Neural progenitor cell (in vitro differentiated cells): ENCODE results near the gene NT5C3A. TPM values are rescaled to one million over a fixed set of nuclear protein-coding genes. Genes with fewer than 3 reads are reported as not detected.

Experiments used
- DNase-seq: peaks from one replicate; pipeline ENCODE4 v3.0.0-alpha.2; 2016; ENCODE audit warnings: low spot score
- H2AFZ ChIP-seq: fragments of 200-600 bp; sonication (generic); replicated peaks from 2 replicates; pipeline ENCODE4 v1.6.1; 2016; ENCODE audit warnings: antibody characterized with exemption
- H3F3A ChIP-seq: fragments of 200-600 bp; sonication (generic); 2 replicates; pipeline ENCODE4 v1.6.1; 2016; ENCODE audit warnings: antibody characterized with exemption, low read depth
- H3K27ac ChIP-seq: fragments of 200-600 bp; sonication (generic); 2 replicates; pipeline ENCODE4 v1.5.1; 2016; ENCODE audit warnings: mild to moderate bottlenecking
- H3K27me3 ChIP-seq: fragments of 200-600 bp; sonication (generic); 2 replicates; pipeline ENCODE4 v1.6.1; 2016; ENCODE audit warnings: mild to moderate bottlenecking, moderate library complexity
- H3K36me3 ChIP-seq: fragments of 200-600 bp; sonication (generic); 2 replicates; pipeline ENCODE4 v1.5.1; 2016
- H3K4me1 ChIP-seq: fragments of 200-600 bp; sonication (generic); 2 replicates; pipeline ENCODE4 v1.6.1; 2016; ENCODE audit warnings: mixed run types
- H3K4me2 ChIP-seq: fragments of 200-600 bp; sonication (generic); 2 replicates; pipeline ENCODE4 v1.6.1; 2016
- H3K4me3 ChIP-seq: fragments of 200-600 bp; sonication (generic); 2 replicates; pipeline ENCODE4 v1.5.1; 2016
- H3K79me2 ChIP-seq: fragments of 200-600 bp; sonication (generic); 2 replicates; pipeline ENCODE4 v1.6.1; 2016; ENCODE audit warnings: low read depth
- H3K9ac ChIP-seq: fragments of 200-600 bp; sonication (generic); 2 replicates; pipeline ENCODE4 v1.6.1; 2016
- H3K9me3 ChIP-seq: fragments of 200-600 bp; sonication (generic); 2 replicates; pipeline ENCODE4 v1.5.1; 2016; ENCODE audit warnings: low read depth
- H4K20me1 ChIP-seq: fragments of 200-600 bp; sonication (generic); 2 replicates; pipeline ENCODE4 v1.6.1; 2016; ENCODE audit warnings: low read depth
- H3K27ac Mint-ChIP-seq: 3 replicates; pipeline ENCODE4 v1.8.0; 2021; ENCODE audit warnings: mixed read lengths
- H3K27me3 Mint-ChIP-seq: 2 replicates; pipeline ENCODE4 v1.8.0; 2022; ENCODE audit warnings: low read depth, mild to moderate bottlenecking, inconsistent platforms, moderate library complexity, mixed read lengths; ENCODE audit not compliant: insufficient read depth
- H3K36me3 Mint-ChIP-seq: 3 replicates; pipeline ENCODE4 v1.8.0; 2021; ENCODE audit warnings: mixed read lengths
- H3K4me1 Mint-ChIP-seq: 3 replicates; pipeline ENCODE4 v1.8.0; 2021; ENCODE audit warnings: mixed read lengths
- H3K4me3 Mint-ChIP-seq: 3 replicates; pipeline ENCODE4 v1.8.0; 2021; ENCODE audit warnings: mild to moderate bottlenecking, moderate library complexity, mixed read lengths
- H3K9me3 Mint-ChIP-seq: 3 replicates; pipeline ENCODE4 v1.8.0; 2020; ENCODE audit warnings: mixed read lengths
- CTCF ChIP-seq: fragments of 200-600 bp; sonication (generic); IDR thresholded peaks from 2 replicates; pipeline ENCODE4 v1.5.1; 2017; ENCODE audit warnings: antibody characterized with exemption, mild to moderate bottlenecking
- EZH2 ChIP-seq: fragments of 200-600 bp; sonication (generic); IDR thresholded peaks from 2 replicates; pipeline ENCODE4 v1.6.1; 2017; ENCODE audit warnings: antibody characterized with exemption, mild to moderate bottlenecking, moderate library complexity
- EZH2phosphoT487 ChIP-seq: fragments of 200-600 bp; sonication (generic); IDR thresholded peaks from 2 replicates; pipeline ENCODE4 v1.6.1; 2017; ENCODE audit warnings: antibody characterized with exemption
- total RNA-seq: library from RNA; depleted of rRNA; stranded (reverse); fragments of >200 nt; gene quantifications from 2 replicates; pipeline ENCODE4 v1.2.3, GENCODE V29; 2015; ENCODE audit warnings: low replicate concordance

Gene NT5C3A
- total RNA-seq, 1 donor from 2014 or later: 72.1 TPM

GRCh38 chr7:33079763-33080690 lies 17.5 kb upstream of the NT5C3A start:
- Histone ChIP-seq H3K4me2 (no peak overlapping the region), H4K20me1 (no peaks in the 10 kb centered on the region), H3K36me3 (no peaks in the 10 kb centered on the region), H3K27ac (no peak overlapping the region), H3K4me3 (no peak overlapping the region), H2AFZ (no peak overlapping the region), H3F3A (no peaks in the 10 kb centered on the region), H3K9me3 (no peaks in the 10 kb centered on the region), H3K9ac (no peak overlapping the region), H3K79me2 (no peaks in the 10 kb centered on the region), H3K27me3 (no peaks in the 10 kb centered on the region), H3K4me1 (no peaks in the 10 kb centered on the region)
- Mint-ChIP-seq H3K4me3 (no peak overlapping the region), H3K27me3 (peaks cover 2% of the 10 kb centered on the region), H3K4me1 (no peaks in the 10 kb centered on the region), H3K36me3 (no peaks in the 10 kb centered on the region), H3K9me3 (no peaks in the 10 kb centered on the region), H3K27ac (no peak overlapping the region)
- no peak for DNase-seq
- TF ChIP-seq EZH2phosphoT487: no peak
- no peak for TF ChIP-seq CTCF
- TF ChIP-seq EZH2: no peak

- H3K27ac Mint-ChIP-seq: no peak overlapping the region
These were observed 16.5 kb upstream of the NT5C3A start for GRCh38 chr7:33079096-33079495.

GRCh38 chr7:33076737-33077136 lies 14.2 kb upstream of the NT5C3A start:
- no peak for DNase-seq
- Histone ChIP-seq H3K4me3 (no peak overlapping the region), H3K9me3 (no peaks in the 10 kb centered on the region), H4K20me1 (no peaks in the 10 kb centered on the region), H3K79me2 (no peaks in the 10 kb centered on the region), H3K4me1 (no peaks in the 10 kb centered on the region), H3F3A (no peaks in the 10 kb centered on the region), H3K36me3 (no peaks in the 10 kb centered on the region), H3K27ac (no peak overlapping the region), H3K4me2 (no peak overlapping the region), H3K9ac (no peak overlapping the region), H2AFZ (no peak overlapping the region), H3K27me3 (no peaks in the 10 kb centered on the region)
- Mint-ChIP-seq H3K4me3 (no peak overlapping the region), H3K9me3 (peaks cover 2% of the 10 kb centered on the region), H3K27me3 (peaks cover 3% of the 10 kb centered on the region), H3K4me1 (no peaks in the 10 kb centered on the region), H3K36me3 (no peaks in the 10 kb centered on the region), H3K27ac (no peak overlapping the region)
- TF ChIP-seq CTCF: no peak
- TF ChIP-seq EZH2phosphoT487: no peak
- TF ChIP-seq EZH2: no peak

More at GRCh38 chr7:33079096-33079495, 16.5 kb upstream of the NT5C3A start:
- no peaks in the 10 kb centered on the region for H3K9me3 ChIP-seq
- no peak overlapping the region for H3K4me3 Mint-ChIP-seq
- H3K9ac ChIP-seq: no peak overlapping the region
- H3K4me3 ChIP-seq: no peak overlapping the region
- H3F3A ChIP-seq: no peaks in the 10 kb centered on the region
- H3K27me3 Mint-ChIP-seq: peaks cover 2% of the 10 kb centered on the region
- H3K4me1 Mint-ChIP-seq: no peaks in the 10 kb centered on the region
- DNase-seq: no peak
- H3K27ac ChIP-seq: no peak overlapping the region
- no peaks in the 10 kb centered on the region for H3K36me3 ChIP-seq
- no peak overlapping the region for H2AFZ ChIP-seq
- H3K4me2 ChIP-seq: no peak overlapping the region
- no peaks in the 10 kb centered on the region for H3K9me3 Mint-ChIP-seq
- no peaks in the 10 kb centered on the region for H3K36me3 Mint-ChIP-seq
- TF ChIP-seq EZH2phosphoT487: no peak
- no peak for TF ChIP-seq EZH2
- TF ChIP-seq CTCF: no peak
- H3K27me3 ChIP-seq: no peaks in the 10 kb centered on the region
- H4K20me1 ChIP-seq: no peaks in the 10 kb centered on the region
- no peaks in the 10 kb centered on the region for H3K79me2 ChIP-seq
- no peaks in the 10 kb centered on the region for H3K4me1 ChIP-seq
